GM18873 (cell line): ENCODE data around the gene FOXA3.
A peak's percentile ranks its signal among the peaks of the same experiment; 100 is the strongest.
"Not testable (repeated sequence)": the region's sequence is repeated elsewhere in the genome, so short reads cannot be mapped to it uniquely, and the experiment has no call there.

Source experiments
- ATAC-seq: cut with Tn5 transposase; IDR thresholded peaks from one replicate; pipeline ENCODE4 v1.9.1; 2021; ENCODE audit warnings: mild to moderate bottlenecking, moderate library complexity, moderate number of reproducible peaks; ENCODE audit not compliant: unreplicated experiment, low FRiP score

Gene FOXA3

GRCh38 chr19:45886427-45887199 lies 22.5 kb downstream of the FOXA3 start:
- ATAC-seq, result peak; percentile 38

DNA sequence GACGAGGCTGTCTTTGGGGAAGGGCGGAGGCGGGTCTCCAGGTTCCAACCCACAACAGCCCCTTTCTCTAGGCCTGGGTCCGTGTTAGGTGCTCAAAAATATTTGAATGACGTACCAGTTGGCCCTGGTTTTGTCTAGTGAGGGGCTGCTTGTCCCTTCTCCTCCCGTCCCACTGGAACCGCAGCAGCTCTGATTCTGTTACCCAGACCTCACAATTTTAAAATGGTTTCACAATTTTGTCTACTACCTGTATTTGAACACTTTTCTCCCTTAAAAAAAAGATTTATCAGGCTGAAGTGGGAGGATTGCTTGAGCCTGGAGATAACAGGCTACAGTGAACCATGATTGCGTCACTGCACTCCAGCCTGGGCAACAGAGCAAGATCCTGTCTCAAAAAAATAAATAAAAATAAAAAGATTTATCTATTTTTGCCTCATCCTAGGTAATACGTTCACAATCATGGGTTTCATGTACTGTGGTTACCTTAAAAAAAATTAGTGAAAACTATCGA lies 23.1 kb downstream of the FOXA3 start:
- no peak for ATAC-seq

GRCh38 chr19:45889210-45889885 lies 25.2 kb downstream of the FOXA3 start:
- no peak for ATAC-seq

DNA sequence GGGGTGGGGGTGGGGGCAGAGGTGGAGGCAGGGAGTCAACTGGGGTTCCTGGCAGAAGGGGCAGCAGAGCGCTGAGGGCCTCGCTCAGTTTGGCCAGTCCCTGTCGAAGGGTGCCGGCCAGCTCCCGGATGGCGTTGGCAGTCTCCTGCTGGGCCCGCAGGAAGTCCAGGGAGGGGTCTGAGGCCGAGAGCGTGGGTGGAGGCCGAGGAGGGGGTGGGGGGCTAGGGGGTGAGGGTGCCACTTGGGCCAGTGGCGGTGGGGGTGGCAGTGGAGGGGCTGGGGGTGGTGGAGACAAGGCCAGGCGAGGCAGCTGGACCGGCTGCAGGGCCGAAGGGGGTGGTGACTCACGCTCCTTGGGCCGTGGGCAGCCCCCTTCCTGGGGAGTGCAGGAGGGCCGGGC lies 26.8 kb downstream of the FOXA3 start:
- ATAC-seq, result no peak

GRCh38 chr19:45895519-45895972 lies 31.4 kb downstream of the FOXA3 start:
- ATAC-seq, result no peak

DNA sequence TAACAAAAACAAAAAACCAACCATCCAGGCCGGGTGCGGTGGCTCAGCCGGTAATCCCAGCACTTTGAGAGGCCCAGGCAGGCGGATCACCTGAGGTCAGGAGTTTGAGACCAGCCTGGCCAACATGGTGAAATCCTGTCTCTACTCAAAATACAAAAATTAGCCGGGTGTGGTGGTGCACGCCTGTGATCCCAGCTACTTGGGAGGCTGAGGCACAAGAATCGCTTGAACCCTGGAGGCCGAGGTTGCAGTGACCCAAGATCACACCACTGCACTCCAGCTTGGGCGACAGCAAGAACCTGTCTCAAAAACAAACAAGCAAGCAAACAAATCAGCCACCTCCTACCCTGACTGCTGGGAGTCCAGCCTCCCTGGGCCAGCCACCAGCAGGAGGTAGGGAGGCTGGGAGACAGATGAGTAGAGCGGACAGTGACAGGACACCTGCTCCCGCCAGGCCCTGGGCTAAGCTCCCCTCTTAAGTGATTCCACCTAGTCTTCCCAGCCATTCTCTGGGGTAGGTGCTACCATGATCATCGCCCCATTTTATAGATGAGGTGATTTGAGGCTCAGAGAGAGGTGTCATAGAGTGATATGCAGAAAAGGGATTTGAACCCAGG lies 32.0 kb downstream of the FOXA3 start:
- not testable (repeated sequence) for ATAC-seq

GRCh38 chr19:45897261-45897812 lies 33.2 kb downstream of the FOXA3 start:
- no peak for ATAC-seq

DNA sequence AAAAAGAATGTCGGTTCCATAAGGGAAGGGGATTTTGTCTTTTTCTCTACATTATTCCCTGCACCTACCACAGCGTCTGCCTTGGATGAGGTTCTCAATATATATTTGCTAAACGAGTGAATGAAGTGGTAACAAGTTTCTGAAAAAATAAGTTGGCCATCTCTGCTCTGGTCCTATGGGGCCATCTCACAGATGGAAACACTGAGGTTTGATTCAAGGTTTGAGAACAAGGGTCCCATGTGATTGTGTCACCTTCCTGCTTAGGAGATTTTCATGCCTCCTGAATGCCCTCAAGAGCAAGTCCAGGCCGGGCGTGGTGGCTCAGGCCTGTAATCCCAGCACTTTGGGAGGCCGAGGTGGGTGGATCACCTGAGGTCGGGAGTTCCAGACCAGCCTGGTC lies 35.1 kb downstream of the FOXA3 start:
- ATAC-seq, result no peak

GRCh38 chr19:45899919-45900589 lies 35.9 kb downstream of the FOXA3 start:
- ATAC-seq, result no peak

GRCh38 chr19:45900738-45901431 lies 36.8 kb downstream of the FOXA3 start:
- ATAC-seq, result no peak

DNA sequence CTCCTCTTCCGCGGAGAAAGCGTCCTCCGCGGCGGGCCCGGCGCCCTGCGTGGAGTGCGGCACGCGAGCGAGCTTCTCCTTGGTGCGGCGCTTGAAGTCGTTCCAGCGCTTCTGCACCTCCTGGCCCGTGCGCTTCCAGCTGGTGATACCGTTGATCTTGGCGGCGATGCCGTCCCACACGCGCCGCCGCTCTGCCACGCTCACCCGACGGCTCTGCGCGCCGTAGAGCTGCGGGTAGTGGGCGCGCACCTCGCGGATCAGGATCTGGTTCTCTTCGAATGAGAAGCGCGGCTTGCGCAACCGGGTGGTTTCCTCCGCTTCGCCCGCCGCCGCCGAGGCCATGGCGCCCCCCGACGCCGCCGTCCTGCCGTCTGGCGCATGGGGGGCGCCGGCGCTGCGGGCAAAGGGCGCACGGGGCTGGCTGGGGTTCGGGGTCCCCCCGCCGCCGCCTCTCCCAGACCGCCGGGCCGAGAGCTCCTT lies 37.3 kb downstream of the FOXA3 start:
- no peak for ATAC-seq

- no peak for ATAC-seq
These were observed 38.0 kb downstream of the FOXA3 start, which contains the start of gene MYPOP for GRCh38 chr19:45901912-45902650. TSS of gene MYPOP (minus strand) at chr19:45902613. CDS start at chr19:45901773, 840 bp downstream.

DNA sequence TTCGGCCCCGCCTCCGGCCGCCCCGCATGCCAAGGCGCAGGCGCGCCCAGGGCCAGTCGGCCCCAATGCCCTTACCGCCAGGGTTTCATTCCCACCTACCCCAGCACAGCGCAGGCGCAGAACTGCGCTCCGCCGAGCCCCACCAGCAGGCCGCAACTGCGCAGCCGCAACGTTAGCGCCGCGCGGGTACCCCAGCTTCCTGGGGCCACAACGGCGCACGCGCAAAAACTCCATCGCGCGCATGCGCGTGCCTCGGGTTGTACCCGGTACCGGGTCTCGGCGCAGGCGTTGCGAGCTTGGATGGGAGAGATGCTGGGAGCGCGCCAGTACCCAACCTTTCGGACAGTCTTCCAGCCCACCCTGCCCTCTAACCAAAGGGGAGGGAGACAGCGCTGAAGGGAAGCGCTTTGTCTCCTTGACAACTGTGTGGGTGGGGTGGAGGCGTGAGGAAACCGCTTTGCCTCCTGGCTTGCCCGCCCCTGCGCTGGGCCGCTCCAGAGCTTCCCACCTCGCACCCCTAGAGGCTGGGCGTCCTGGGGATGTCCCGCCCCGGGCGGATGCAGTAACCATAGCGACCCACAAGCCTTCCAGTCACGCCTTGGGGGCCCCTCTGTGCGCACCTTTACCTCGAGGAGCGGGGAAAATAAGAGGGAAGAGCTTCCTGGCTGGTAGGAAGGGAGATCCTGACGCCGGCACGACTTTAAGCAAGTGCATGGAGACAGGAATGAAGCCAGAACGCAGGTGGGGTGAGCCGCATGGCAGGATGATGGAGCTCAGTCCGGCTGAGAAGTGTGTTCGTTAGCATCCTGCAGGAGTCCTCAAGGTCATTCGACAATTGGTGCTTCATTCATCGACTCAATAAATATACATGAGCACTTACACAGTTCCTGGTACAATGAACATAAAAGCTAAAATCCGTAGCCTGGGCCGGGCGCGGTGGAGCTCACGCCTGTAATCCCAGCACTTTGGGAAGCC lies 38.8 kb downstream of the FOXA3 start:
- ATAC-seq, result peak; percentile 88

DNA sequence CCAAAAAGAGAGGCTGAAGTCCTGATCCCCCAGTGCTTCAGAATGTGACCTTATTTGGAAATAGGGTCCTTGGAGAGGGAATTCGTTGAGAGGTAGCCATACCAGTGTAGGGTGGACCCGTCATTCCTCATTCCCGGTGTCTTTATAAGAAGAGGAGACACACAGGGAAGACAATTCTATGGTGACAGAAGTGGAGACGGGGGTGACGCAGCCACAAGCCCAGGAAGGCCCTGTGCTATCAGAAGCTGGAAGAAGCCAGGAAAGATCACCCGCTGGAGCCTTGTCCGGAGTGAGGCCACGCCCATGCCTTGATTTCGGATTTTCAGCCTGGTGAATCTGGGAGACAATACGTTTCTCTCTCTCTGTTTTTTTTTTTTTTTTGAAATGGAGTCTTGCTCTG lies 40.9 kb downstream of the FOXA3 start:
- ATAC-seq, result no peak

DNA sequence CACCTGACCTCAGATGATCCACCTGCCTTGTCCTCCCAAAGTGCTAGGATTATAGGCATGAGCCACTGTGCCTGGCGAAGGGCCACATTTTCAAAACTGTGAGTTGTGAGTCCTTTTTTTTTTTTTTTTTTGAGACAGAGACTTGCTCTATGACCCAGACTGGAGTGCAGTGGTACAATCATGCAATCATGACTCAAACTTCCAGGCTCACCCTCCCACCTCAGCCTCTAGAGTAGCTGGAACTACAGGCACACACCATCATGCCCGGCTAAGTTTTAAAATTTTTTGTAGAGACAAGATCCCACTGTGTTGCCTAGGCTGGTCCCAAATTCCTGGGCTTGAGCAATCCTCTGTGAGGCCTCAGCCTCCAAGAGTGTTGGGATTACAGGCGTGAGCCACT lies 42.1 kb downstream of the FOXA3 start:
- ATAC-seq, result no peak

- ATAC-seq, result no peak
These were observed 44.8 kb downstream of the FOXA3 start for GRCh38 chr19:45908956-45909355.

DNA sequence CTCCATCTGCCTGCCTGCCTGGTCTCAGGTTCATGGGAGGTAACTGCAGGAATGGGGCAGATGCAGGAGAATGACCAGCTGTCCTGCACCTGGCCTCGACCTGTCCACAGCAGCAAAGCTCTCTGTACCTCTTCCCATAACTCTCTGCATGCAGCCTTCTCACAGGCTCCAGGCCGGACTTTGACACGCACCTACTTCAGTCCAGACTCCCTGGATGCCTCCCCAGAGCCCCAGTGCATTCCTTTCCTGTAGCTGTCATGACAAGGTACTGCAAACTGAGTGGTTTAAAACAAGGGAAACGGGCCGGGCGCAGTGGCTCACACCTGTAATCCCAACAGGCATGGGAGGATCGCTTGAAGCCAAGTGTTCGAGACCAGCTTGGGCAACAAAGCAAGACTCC lies 47.2 kb downstream of the FOXA3 start:
- ATAC-seq, result no peak
